Left renal pelvis (tissue), 4 donors: ENCODE measurements around the gene PLCL1. TPM values are rescaled to one million over a fixed set of nuclear protein-coding genes. Genes with fewer than 3 reads are reported as not detected.

Experiments used
- DNase-seq, 4 donors: peaks; one replicate each; pipeline ENCODE4 v3.0.0-alpha.2; 2013; ENCODE audit warnings: low read depth in 4 of 4, low spot score in 3 of 4
- polyA plus RNA-seq, 4 donors: library from polyadenylated mRNA; unstranded; fragments of 120-200 nt; gene quantifications; one replicate each; pipeline ENCODE4 v1.2.1, GENCODE V29; 2013; ENCODE audit not compliant: insufficient read length in 4 of 4

PLCL1 gene
- 10 to 100 TPM; 14.9 to 23.4 (median 18.3) TPM for polyA plus RNA-seq

DNA sequence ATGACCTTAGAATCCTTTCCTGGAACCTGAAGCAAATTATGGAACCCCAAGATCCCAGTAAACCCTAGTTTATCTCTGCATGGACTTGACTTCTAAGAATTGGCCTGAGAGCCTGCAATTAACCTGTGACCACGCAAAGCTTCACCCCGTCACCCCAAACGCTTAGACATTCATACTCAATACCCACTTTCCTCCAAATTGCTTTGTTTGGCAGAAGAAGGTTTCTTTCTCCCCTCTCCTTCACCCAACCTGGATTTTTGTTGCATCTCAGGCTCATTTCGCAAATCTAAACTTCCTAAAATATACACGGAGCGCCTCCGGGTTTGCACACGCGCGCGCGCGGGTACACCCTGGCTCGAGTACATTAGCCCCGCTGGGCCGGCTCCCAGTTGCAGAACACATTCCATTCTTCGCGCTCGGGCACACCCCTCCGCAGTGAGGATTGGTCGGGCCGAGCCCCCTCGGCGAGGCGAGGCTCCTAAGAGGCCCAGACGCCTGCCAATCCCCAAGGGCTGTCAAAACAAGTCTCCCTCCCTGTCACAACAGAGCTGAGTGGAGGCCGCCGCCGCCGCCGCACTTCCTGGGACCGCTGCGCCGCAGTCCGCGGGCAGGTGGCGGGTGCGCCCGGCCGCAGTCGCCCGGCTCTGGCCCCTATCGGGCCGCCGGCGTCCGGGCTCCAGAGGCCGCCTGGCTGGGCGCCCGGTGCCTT lies at the start of gene PLCL1:
PLCL1 (plus strand) TSS at position 545 of the 709 bp plus-strand sequence.
- peak; percentile 63 to 81 (median 77) for DNase-seq

DNA sequence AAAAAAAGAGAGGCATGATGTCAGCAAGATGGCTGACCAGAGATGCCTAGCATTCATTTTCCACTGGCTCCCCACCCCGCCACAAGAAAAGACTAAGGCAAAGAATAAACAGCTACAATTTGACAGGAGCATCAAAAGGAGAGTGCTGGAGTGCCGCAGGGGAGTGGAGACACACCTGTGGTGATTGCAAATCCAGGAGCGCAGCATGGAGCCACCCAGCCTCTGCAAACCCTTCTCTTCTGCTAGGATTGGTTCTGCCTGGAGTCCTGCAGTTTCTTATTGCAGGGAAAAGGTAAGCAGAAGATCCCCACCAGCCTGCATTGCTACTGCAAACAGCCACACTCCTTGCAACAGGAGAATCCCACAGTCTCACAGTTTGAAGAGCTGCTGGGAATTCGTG lies 45.4 kb upstream of the PLCL1 start:
- DNase-seq: no peak

DNA sequence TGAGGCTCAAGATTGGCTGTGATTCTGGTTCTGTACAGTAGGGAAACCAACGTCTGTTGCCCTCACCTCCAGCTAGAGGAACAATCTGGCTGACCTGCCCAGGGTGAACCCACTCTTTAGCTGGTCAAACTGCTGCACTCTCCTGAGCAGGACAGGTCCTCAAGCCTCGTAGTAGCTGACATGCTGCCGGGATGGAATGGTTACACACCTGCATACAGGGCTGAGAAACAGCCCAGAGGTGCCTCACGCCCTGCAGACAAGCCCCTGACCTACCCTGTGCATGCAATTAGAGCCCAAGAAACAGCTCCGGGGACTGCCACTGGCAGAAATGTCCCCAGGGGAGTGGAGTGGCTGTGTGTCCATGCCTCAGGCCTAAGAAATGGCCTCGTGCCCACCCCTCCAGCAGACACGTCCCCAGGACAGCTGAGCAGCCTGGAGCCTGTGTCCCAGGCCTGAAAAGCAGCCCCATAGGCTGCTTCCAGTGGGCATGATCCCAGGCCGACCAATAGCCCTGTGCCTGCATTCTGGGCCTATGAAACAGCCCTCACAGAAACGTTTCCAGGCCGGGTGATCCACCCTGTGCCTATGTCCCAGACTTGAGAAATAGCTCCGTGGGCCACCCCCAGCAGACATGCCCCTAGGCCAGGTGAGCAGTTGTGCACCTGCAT lies 44.6 kb upstream of the PLCL1 start:
- DNase-seq: no peak

DNA sequence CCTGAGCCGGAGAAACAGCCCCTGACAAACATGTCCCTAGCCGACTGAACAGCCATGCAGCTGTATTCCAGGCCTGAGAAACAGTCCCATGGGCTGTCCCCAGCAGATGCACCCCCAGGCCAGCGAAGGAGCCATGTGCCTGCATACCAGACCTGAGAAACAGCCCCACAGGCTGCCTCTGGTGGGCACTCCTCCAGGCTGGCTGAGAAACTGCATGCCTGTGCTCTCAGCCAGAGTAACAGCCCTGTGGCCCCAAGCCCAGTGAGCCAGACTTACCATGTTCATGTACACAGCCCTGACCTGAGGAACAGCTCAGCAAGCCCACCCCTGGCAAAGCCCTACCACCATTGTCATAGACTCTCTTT lies 44.1 kb upstream of the PLCL1 start:
- DNase-seq: no peak

DNA sequence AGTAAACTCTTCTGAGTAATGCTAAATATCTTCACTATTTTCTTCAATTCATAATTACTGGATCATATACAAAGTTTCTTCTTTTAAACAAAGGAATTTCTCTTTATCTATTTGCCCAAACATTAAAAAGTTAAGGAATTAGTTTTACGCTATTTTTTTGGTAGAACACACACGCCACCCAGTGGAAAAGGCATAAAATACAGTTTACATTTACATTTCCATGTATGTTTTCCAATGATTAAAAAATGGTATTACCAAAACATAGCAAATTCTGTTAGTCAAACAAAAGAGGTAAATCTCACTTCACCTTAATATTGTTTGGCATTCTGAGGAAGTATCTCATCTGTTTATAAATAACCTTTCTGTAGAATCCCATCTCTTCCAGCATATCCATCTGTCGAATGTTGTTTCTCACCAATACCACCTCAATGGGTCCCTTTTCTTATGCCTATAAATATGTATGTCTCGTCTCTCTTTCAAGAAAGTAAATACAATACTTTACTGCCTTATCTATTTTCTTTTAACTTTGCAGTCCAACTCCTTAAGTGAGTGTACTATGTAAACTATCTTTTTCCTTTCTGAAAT lies 26.5 kb upstream of the PLCL1 start:
- DNase-seq: no peak

DNA sequence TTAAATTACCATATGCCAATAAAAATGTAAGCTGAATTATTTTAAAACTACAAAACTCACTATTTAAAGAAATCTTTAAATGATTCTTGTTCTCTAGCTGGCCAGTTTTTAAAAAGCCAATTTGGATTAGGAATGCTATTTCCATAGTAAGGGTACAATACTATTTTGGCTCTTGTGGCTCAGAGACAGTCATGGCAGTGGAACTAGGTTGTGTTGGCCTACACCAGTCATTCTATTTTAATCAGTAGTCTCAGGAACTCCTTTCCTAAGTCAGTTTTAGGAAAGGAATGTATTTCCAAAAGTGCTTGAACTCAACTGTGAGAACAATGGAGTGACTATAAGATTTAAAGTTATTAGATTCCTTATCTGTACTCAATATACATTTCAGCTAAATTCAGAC lies 25.1 kb upstream of the PLCL1 start:
- no peak for DNase-seq

DNA sequence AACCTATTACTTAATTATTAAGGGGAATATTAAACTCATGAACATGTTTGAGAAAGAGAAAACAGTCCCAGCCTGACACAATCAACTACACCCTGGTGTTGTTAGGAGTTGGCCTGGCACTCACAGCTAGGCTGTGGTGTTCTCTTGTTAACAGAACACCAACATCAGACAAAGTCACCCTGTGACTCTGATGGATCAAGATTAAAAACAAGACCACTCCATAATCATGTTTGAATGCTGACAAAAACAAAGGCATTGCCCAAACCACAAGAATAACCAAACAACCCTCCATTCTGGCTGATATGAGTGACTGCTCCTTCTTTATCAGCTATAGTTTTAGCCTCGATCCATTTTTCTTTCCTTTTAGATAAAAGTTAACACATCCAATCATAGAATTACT lies 22.3 kb upstream of the PLCL1 start:
- no peak for DNase-seq

DNA sequence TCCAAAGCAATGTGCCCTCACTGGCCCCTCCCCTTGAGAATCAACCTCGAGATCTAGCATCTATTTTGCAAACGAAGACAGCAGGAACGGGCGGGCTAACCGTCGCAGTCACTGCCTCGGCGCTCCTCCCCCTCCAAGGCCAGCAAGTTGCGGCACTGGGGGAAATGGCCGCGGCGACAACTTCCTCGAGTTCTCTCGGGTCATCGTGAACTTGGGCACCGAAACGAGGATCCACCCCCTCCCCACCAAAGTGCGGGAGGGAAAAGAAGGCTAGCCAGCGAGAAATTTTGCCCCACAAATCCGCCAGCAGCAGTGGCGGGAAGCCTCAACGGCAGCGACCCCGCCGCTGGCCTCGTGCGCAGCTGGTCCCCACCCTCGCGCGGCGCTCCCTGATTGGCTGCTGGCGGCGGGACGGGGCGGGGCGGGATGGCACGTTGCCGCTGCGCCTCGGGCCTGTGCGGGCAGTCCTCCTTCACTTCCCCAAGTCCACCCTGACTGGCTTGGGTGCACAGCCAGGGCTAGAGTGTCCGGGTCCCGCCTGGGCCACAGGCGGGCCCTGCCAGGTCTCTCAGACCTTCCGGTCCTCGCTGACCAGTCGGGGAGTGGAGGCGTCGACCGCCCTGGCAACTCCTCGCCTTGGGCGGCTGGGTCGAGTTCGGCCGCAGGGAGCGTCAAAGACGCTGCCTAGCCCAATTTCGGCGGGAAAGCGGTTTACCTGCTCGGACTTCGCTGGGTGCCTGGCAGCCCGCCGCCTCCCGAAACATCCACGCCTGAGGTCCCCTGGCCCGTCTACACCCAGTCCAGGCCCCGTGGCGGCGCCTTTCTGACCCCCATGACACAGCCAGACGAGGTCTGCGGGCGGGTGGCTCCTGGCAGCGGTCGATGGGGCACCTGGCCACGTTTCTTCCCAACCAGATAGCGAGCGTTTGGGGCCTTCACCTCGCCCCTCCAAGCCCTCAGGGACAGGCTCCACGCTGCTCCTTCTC lies 19.1 kb upstream of the PLCL1 start, which contains the start of gene BOLL:
BOLL (minus strand) TSS at position 364 of the 986 bp plus-strand sequence. CDS start 3,469 bp downstream, outside the sequence.
- no peak for DNase-seq

DNA sequence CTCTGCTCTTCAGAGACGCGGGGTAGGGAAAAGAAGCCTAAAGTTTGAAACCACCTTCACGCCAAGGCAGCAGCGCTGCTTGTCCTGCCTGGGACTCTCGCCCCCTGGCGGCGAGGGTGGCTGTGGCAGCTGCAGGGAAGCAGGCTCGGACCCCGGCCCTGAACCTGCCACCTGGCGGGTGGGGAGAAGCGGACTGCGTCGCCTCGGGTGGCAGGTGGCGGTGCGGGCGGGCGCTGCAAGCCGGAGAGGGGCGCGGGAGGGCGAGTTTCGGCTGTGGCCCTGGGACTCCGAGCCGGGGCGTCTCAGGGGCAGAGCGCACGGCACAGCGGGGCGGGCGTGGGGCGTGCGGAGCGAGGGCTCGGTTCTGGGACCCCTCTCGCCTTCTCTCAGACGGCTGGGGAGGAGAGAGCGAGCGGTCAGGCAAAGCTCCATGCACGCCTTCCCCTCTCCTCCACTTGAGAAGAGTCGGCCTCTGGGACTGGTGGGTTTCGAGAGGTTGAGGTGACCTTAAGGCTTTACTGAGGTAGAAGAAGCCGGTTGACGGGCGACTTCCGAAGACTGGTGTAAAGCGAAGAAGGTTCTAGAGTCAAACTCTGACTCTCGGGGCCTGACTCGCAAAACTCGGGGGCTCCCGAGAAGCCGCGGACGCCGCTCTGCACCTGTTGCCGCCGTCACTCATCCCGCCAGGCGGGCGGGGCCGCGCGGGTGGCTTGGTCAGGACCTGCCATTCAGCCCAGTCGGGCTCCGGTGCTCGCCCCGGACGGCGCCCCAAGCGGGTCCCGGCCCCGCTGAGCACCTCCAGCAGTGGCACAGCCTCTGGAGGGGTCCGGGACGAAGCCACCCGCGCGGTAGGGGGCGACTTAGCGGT lies 18.1 kb upstream of the PLCL1 start:
- DNase-seq: no peak

DNA sequence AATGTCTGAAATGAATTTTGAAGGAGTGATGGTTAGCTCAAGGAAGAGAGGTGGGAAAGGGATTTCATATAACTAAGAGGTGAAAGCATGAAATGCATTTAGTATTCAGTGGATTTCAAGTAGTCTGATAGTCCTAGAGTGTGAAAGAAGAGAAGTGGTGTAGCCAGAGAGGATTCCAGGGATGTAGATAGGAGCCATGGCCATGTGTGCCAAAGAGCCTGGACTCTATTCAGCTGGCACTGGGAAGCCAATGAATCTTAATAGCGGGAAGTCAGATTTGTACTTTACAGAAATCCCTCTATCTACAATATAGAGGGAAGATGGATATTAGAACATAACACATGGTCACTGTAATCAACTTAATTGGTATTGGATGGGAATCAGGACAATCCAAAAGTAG lies 10.9 kb upstream of the PLCL1 start:
- no peak for DNase-seq

DNA sequence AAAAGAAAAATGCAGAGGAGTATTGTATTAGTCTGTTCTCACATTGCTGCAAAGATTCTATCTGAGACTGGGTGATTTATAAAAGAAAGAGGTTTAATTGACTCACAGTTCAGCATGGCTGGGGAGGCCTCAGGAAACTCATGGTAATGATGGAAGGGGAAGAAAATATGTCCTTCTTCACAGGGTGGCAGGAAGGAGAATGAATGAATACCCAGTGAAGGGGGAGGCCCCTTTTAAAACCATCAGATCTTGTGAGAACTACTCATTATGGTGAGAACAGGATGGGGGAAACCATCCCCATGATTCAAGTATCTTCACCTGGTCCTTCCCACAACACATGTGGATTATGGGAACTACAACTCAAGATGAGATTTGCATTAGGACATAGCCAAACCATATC lies 9.1 kb upstream of the PLCL1 start:
- no peak for DNase-seq

DNA sequence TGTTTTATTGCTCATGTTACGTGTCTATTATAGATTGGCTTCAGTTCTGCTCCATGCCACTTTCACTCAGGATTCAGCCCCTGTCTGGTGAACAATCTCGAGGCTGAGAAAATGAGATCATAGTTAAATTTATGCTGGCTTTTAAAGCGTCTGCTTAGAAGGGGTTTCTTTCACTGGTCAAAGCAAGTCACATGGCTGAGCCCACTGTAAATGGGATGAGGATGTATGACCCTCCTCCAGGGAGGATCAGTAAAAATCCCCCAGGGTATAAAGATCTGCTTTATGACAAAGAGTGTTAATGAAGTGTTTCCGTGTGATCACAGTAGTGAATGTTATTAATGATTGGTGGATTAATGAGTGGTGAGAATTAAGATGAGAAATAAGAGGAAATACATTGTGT lies 6.2 kb upstream of the PLCL1 start:
- no peak for DNase-seq

DNA sequence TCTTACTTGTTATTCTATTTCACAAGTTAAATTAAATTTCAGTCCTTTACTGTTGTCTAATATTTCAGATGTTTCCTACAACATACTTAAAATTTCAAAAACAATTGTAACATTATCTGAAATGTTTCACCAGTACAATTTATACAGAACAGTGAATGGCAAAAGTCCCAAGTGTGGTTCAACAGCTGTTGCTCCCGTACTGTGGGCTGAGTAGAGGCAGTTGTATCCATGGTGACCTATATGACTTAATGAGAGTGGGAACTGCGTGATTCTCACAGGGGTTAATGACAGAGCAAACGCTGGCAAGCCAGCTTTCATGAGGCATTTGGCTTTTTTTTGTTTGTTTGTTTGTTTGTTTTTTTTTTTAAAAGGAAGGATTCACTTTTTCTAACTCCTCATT lies 5.3 kb upstream of the PLCL1 start:
- DNase-seq: no peak

DNA sequence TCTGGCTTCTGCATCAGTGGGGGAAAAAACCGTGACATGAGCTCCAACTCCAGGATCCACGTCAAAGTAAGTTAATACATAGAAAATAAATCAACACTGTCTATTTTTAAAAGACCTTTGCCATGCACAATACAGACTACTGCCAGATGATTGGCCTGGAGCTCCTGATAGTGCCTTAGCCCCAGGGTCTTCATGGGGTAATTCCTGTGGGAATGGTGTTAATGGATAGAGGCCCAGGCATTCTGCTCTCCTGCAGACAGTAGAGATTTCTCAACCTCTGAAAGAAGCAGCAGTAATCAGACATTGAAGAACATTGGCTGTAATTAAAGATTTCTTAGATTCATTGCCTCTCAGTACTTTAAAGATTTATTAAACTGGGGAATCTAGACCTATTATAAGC lies 4.3 kb upstream of the PLCL1 start:
- no peak for DNase-seq

DNA sequence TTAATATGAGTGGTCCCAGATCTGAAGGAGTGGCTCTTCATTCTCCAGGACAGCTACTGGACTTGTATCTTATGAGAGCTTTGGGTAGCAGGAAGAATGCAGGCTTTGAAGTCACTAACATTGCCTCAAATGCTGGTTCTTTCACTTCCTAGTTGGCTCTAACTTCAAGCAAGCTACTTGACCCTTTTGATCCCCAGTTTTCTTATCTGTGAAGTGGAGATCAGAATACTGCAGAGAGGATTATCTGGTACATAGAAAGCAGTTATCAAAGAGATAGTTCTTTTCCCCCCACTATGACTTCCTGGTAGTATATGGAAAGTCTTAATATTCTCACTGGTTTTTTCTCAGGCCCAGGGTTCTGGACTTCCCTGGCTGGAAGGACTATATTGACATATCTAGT lies 3.4 kb upstream of the PLCL1 start:
- DNase-seq: no peak

DNA sequence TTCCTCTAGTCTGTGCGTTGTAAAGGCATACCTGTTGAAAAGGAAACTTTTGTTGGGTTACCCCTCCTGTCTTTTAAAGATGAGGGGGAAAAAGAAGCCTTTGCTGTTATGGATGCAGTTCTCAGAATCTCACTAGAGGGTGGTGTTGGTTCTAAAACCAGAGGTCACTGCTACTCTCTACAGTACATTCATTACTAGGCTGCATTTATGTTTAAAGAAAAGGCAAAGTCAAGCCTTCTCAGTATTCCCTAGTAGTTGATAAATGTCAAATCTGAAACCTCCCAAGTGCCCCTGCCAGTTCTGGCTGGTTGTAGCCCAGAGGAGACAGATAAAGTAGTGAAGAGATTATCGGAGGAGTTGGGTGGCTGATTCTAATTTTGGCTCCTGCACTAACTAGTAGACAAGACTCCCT lies 1.4 kb upstream of the PLCL1 start:
- peak in 1 of 4 donors; percentile 36 for DNase-seq

DNA sequence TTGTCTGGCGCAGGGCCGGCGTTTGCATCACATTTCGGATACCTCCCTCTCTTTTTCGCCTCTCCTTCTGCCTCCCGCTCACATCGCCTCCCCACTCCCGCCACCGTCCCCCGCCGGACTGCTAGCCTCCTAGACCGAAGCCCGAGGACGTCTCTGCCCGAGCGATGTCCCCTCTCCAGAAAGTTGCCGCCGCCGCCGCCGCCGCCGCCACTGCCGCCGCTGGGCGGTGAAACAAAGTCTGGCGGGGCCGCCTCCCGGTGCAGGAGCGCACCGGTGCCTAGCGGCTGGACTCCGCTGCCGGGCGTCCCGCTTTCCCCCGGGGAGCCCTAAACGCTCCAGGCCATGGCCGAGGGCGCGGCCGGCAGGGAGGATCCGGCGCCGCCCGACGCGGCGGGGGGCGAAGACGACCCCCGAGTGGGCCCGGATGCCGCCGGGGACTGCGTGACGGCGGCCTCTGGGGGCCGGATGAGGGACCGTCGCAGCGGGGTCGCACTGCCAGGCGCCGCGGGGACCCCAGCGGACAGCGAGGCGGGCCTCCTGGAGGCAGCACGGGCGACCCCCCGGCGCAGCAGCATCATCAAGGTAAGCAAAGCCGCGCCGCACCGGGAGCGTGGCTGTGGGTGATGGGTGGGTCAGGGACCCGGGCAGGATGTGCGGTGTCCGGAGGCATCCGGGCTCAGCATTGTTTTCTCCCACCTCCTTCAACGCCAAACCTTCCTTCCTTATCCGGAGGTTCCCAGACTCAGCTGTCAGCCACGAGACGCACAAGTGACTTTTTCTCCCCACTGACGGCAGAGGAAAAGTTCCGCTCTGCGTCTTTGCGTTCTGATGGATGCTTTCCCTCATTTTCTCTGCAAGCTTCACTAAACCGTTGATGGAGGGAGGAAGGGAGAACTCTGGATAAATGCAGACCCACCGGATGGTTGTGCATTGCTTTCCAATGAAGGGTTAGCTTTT lies 643 bp downstream of the PLCL1 start:
- DNase-seq: no peak

DNA sequence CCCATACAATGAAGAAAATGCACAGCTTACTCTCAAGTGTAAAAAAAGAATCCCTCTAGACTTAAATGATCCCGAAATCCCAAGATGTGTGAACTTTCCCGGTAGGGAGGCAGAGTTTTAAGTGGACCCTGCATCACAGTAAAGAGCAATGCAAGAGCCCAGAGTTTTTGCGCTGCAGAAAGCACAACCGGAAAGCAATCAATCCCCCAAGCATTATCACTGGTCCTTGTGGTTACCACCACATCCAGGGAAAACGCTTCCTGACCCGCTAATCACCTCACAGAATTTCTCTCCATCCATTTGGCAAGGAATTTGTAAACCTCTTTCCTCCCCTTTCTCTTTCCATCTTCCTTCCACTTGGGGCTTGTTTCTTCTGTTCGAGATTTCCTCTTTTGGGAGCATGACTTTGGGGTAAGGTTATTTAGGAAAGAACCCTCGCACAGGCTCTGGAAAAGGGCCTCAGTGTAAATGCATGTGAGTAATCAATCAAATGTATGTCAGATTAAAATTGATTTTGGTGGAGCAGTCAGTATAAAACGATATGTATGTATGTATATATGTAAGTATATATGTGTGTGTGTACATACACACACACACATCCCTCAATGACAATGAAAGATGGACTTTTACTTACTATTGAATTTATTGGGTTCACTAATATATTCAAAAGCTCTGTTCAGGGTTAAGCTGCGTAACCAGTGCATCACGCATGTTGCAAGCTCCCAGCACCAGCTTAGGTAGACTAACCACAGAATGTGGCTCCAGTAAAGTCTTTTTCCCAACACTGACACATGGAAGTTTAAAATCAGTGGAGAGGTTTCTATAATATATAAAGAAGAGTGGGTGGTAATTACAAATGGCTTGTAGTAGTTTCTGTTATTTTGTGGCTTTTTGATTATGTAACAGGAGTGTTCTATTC lies 1.6 kb downstream of the PLCL1 start:
- DNase-seq: no peak
